HG03439 (cell line): ENCODE data around the gene ZFHX3.

ENCODE experiments used
- ATAC-seq: cut with Tn5 transposase; IDR thresholded peaks from one replicate; pipeline ENCODE4 v1.9.1; 2021; ENCODE audit warnings: mild to moderate bottlenecking, moderate library complexity; ENCODE audit not compliant: unreplicated experiment

The ZFHX3 gene

GRCh38 chr16:72983241-72983640 lies 64.7 kb downstream of the ZFHX3 start:
- no peak for ATAC-seq

DNA sequence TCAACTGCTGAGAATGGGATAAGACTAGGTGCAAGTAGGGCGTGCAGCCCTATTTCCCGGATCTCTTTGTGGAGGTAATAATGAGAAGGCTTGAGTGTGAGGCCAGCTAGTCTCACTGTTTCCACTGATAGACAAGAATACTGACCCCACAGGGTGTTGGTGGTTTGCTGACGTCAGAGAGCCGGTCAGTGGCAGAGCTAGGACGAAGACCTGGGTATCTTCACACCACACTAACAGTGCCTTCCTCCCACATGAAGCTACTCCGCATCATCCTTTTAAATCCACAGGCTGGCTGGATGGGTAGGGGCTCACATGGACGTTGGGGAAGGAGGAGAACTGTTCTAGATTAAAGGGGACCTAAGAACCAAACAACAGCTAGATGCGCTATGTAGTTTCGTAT lies 68.0 kb downstream of the ZFHX3 start:
- no peak for ATAC-seq

DNA sequence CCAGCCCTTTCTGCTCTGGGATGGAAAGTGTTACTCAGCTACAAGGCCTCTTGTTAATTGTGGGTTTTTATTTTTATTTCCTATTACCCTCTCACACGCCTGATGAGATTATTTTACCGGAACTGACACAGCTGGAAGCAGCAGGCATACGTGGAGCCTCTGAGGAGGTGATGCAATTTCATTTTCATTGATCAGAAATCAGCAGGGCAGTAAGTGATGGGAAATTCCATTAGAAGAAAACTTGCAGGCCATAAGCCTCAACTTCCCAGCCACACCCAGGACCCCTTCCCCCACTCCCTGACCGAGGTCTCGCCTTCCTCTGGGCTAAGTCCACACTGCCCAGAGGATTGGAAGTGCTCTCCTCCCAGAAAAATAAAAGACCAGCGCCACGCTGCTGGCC lies 69.7 kb downstream of the ZFHX3 start:
- ATAC-seq: no peak

DNA sequence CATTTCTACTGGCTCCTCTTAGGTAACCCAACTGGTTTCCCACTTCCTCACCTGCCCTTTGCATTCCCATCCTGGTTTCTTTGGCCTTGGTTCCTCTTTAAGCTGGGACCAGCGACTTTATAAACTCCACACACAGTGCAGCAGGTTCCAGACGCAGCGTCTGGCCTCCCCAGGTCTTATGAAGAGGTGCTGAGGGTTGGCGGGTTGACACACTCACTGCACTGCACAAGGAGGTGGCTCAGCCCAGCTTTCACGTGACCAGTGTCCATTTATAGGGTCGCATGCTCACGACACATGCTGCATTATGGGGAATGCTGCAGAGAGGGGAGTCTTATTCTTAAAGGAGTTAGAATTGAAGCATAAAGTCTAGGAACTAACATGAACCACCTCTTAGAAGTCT lies 70.8 kb downstream of the ZFHX3 start:
- no peak for ATAC-seq

DNA sequence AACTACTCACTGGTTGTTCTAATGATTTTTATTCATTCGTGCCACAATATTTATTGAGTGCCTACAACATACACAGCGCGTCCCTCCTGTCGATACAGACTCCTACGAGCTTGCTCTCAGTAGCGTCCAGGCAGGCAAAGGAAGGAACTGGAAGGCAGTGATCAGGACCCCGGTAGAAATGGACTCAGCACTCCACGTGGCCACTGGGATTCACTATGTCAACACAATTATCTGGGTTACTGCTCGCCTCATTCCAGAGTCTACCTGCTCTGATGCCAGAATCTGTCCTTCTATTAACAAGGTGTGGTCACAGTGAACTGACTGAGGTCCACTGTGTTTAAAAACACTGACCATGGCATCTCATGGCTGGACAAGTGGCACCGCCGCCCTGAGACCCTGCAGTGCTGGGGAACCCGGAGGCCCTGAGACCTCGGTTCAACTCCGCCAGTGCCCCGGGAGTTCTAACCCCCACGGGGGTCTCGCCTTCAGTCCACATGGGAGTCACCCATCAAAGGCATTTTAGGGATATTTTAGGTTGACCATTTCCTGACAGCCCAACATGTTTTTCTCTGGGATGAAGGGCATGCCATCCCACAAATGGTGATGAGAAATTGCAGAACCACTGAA lies 71.4 kb downstream of the ZFHX3 start:
- ATAC-seq: no peak

GRCh38 chr16:72975809-72976437 lies 72.0 kb downstream of the ZFHX3 start:
- no peak for ATAC-seq

DNA sequence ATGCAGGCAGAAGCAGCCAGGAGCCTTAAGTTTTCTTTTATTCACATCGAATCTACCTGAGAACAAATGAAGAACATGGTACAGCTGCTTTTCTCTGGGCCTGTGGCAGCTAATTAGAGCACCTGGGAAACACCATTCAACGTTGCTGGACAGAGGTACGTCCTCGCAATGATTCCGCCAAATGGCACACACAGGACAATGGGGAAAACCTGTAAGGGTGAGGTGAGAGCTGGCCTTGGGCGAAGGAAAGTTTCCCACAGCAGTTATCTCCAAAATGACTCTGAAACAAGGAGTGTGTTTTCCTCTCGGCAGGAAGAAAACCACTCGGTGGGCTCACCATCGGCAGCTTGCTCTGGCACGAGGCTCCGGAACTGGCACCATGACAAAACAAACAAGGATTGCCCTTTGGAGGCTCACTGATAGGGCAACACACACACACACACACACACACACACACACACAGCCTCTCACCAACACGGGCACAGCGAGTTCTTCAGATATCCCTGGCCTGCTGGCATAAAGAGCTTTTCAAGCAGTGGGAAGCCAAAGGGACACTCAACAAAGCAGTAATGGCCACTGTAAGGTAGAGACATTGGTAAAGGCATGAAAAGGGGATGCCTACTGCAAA lies 73.7 kb downstream of the ZFHX3 start:
- ATAC-seq: no peak

- ATAC-seq: no peak
Observed at GRCh38 chr16:72972878-72973571, 74.9 kb downstream of the ZFHX3 start.

DNA sequence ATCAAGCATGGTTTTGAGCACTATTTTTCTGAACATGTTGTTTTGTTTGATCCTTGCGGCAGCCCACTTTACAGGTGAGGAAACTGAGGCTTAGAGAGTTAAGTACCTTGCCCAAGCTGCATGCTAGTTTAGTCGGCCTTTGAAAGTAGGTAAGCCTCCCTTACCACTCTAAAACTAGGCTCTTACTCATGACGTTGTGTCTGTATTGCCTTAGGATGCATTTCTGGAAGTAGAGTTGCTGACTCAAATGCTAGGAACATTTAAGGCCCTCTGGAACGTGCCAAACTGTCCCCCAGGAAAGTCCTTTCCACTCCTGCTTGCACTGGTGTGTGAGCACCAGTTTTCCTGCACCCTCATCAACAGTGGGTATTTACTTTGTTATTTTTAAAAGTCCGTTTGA lies 76.6 kb downstream of the ZFHX3 start:
- ATAC-seq: no peak

DNA sequence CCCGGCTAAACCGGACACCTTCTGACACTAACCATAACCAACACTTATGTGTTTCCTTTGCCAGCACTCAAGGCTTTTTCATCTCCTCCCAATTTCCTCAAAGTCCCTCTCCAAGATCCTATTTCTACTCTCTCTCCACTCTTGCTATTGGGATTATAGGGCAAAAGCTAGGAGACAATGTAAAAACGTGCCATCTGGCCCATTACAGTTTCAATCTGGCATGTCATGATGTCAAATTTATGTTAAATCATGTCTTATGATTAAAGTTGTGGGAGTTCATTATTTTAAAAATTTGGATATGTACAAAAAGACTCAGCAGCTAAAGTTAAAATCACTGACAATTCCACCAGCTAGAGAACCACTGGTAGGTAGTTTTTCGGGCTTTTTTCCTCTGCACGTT lies 77.3 kb downstream of the ZFHX3 start:
- no peak for ATAC-seq

GRCh38 chr16:72969812-72970211 lies 78.1 kb downstream of the ZFHX3 start:
- no peak for ATAC-seq

GRCh38 chr16:72969146-72969545 lies 78.8 kb downstream of the ZFHX3 start:
- no peak for ATAC-seq

GRCh38 chr16:72967941-72968340 lies 80.0 kb downstream of the ZFHX3 start:
- no peak for ATAC-seq

DNA sequence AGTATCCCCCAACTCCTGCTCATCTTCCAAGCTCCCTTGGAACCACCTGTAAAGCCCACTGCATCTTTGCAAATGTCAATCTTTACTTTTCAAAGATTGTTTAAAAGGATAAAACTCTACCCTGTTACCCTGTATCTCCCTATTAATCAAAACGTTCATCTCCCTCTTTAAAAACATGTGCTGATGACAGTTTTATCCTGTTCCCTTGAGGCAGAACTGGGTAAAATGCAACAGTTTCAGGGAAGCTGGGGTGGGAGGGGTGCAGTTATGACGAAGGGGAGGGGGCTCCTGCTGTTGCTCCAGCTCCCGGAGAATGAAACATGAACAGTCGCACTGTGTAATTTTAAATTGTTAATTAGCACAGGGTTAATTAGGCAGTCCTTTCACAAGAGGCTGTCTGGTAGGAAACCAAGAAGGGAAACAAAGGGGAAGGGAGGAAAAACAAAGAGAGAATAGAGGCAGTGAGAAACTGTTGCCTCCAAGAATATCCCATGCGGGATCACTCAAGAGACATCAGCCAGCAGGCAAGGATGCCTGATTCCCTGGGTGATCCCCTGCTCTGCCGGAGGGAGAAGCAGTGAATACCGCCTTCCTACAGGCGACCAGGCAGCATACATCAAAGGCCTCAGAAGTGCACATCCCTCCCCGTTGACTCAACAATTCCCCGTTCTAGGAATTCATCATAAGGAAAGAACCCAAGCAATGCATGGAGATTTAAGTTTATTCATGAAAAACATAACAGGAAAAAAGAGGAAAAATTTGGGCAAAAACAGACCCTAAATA lies 84.2 kb downstream of the ZFHX3 start:
- ATAC-seq: no peak

DNA sequence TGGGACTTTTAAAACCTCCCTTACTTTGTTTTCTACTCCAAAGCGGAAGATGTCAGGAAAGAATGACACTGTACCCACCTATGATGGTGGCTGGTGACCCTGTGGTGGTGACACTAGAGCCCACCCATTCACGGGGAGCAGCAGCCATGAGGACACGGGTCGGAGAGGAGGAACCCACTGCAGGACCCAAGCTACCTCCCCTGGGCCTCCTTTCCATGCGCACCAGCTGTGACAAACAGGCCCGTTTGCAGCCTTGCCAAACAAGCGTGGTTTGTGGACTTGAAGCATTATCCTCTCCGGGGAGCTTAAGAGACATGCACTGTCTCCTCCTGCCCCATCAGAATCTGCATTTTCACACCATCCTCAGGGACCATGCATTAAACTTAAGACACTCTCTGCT lies 85.6 kb downstream of the ZFHX3 start:
- ATAC-seq: no peak

DNA sequence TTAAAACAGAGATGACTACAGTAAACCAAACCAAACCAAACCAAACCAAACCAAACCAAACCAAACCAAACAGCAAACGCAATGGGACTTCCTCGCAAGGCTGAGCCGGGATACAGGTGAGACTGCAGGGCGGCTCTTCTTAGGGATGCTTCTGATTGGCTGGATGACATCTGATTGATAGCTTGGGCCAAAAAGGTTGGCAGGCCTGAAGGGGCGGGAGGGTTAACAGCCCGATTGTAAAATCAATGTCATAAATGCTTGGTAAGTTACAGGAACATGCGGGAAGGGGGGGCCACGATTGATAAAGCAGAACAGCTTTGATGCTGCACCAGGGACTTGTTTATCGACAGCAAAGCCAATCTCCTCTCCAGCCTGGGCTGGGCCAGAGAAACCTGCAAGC lies 86.1 kb downstream of the ZFHX3 start:
- no peak for ATAC-seq

DNA sequence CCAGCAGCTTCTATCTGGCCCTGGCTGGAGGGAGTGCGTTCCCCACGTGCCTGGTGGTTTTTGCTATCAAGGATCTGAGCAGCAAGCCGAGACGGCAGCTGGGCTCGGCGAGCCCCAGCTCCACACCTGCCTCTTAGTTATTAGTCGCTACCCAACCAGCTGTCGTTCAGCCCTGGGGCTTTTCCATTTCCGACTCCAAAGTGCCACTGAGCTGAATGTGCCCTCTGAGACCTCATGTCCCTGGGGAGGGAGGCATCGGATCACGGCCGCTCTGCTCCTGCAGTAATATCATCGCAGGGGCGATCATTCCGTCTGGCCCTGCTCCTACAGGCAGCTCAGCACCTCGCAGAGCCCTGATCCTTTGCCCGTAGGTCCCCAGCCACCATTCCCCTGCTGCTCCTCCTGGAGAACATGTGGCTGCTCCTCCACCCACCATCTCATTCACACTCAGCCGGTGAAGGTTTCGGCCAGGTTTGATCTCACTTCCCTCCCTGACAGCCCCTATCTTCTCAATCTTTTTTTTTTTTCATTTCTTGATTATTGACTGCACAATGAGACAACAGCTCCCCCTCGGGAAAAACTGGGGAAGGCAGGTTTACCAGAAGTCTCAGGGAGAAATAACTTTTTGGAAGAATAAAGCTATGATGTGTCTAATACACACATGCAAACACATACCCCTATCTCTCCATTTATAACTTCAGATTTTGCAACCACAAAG lies 86.7 kb downstream of the ZFHX3 start:
- ATAC-seq: no peak

- ATAC-seq: no peak
Observed at GRCh38 chr16:72960101-72960500, 87.8 kb downstream of the ZFHX3 start.

DNA sequence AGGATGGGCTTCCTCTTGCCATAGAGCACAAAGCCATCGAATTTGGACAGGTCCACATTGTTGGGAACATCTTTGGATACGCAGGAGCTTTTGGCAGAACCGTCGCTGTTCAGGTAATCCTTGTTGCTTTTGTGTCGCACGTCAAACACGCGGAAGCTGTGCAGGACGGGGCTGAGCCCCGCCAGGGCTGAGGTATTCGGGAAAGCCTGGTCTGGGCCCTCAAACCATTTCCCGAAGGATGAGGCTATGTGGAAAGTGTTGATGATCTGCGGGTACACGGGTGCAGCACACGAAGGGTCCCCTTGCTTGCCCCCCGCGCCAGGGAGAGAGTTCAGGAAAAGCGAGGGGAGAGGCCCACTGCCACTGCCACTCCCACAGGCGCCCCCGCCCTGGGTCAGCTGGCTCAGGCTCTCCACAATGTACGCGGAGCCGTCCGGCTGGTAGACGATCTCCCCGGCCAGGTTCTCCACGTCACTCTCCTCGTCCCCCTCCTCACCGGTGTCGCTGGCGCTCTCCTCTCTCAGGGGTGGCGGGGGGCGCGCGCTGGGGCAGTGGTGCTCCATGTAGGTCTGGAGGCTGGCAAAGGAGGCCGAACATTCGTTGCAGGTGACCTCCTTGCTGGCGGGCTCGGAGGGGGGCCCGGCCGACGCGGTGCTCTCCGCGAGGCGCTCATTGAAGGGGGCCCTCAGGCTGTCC lies 88.5 kb downstream of the ZFHX3 start:
- ATAC-seq: no peak

DNA sequence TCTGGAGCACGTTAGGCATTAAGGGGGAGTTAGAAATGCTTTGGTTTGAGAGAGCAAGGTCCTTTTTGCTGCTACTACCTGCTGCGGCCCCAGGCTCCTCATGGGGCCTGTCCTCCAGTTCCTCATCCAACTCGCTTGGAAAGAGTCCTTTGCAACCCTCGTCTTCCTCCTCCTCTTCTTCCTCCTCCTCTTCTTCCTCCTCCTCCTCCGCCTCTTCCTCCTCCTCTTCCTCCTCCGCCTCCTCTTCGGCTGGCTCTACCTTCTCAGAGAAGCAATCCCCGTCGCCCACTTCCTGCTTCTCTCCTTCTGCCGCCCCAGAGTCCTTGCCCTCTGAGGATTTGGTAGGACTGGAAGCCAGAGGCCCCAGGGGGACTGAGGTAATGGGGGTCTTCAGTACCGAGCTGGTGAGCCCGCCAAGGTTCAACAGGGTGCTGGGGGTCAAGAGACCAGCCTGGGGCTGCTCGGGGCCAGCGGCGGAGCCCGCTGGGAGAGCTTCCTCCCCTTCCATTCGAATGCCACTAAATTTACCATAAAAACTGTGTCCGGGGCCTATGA lies 89.3 kb downstream of the ZFHX3 start:
- ATAC-seq: no peak
